Measurements from ENCODE around the gene TM9SF1.

The TM9SF1 gene

GRCh38 chr14:24150567-24150966, 44.7 kb downstream of the TM9SF1 start:
- DNase-seq (ENCODE audit: low read depth), result no peak

GRCh38 chr14:24150061-24150460, 45.2 kb downstream of the TM9SF1 start:
- DNase-seq (ENCODE audit: low read depth), result no peak

DNA sequence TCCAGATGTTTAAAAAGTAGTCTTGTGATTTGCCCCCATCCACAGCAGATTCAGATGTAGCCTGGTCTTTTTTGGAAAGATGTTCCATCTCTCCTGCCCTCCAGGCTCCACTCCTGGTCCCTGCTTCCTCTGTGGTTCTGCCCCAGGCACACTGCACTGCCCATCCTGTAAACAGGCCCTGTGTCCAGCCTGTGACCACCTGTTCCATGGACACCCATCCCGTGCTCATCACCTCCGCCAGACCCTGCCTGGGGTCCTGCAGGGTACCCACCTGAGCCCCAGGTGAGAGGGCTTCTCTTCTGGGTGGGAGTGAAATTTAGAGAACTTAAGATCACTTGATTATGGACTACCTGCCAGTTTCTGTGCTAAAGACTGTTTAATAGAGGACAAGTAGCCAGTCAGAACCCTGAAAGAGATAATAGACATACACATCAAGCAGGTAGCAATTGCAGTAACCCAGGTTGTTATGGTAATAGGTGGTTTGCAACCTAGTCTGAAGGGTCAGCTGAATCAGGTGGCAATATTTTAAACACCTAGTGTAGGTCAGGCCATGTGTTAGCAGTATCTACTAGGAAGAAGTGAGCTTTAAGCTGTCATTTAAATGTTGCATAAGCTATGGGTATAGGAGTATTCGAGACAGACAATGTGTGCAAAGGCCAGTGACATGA, 45.8 kb downstream of the TM9SF1 start:
- no peak for DNase-seq (ENCODE audit: low read depth)

- DNase-seq (ENCODE audit: low read depth), result no peak
Measured at GRCh38 chr14:24147761-24148428, 47.3 kb downstream of the TM9SF1 start.

DNA sequence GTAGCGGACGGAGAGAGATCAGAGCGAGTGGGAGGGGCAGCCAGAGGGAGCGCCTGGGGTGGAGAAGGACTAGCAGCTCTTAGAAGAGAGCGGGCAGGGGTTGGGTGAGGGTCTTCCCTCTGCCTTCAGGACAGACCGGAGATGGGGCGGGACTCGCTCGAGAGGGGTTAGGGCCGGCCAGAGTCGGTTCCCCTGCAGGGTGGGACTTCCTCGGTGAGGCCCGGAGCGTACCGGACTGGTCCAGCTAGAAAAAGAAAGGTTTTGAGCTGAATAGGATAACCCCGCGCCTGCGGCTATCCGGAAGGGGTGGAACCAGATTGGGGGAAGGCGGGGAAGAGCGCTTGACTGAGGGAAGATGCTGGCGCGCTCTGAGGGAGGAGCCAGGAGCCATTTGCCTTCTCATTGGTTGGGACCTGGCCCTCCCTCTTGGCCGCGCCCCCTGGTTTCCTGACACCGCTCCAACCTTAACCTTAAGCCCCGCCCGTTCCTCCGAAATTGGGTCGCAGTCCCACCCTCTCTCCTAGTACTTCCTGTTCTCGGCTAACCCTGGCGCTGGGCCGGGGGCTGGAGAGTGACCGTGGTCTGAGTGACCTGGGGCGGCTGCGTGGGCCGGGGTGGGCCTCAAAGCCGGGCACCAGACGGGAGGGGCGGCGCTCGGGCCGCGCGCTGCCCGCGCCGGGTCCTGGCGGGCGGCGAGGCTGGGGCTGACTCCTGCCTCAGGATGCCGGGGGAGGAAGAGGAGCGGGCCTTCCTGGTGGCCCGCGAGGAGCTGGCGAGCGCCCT, 48.1 kb downstream of the TM9SF1 start, which contains the start of gene RNF31:
Gene RNF31 (plus strand): TSS at position 521 of the 783 bp plus-strand sequence. CDS start 201 bp downstream, at position 722.
- peak; percentile 88 for DNase-seq (ENCODE audit: low read depth)

DNA sequence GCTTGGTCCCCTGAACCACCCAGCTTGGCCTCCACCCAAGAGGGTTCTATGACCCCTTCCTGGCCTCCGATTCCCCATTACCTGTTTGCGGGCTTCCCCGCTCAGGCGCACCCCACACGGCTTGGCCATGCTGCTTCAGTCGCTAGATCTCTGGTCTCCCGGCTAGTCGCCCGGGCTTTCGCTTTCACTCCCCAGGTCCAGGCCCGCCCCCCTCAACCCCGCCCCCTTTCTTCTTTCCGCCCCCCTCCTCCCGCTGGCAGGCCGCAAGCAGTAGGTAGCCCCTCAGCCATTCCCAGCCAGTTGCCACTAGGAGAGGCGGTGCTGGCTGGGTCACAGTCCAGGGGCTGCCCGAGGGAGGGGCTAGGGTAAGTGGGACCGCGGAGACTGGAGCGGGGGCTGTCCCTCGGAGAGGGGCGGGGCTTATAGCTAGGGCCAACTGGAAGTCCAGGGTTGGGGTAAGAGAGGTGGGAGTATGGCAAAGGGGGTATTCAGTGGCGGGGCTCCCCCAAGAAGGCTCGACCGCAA, 48.7 kb downstream of the TM9SF1 start, which contains the start of gene PSME2:
Gene PSME2 (minus strand): TSS at position 158 of the 525 bp plus-strand sequence. CDS start 29 bp downstream, at position 129.
- DNase-seq (ENCODE audit: low read depth), result peak; percentile 71

- no peak for DNase-seq (ENCODE audit: low read depth)
Measured at GRCh38 chr14:24145690-24146452, 49.4 kb downstream of the TM9SF1 start.

- no peak for DNase-seq (ENCODE audit: low read depth)
Measured at GRCh38 chr14:24145219-24145618, 50.0 kb downstream of the TM9SF1 start.

DNA sequence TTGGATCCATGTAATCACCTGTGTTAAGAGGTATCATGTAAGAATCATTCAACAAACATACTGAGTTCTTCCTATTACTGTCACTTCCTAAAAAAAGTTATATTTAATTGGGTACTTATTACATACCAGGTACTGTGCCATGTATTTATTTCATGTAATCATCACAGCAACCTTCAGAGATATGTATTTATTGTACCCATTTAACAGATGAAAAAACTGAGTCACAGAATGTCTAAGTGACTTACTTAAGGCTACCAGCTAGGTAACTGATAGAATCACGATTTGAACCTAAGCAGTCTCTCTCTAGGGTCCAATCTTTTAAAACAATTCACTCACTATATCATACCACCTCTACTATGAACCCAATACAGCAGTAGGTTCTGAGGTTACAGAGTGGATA, 50.8 kb downstream of the TM9SF1 start:
- no peak for DNase-seq (ENCODE audit: low read depth)

DNA sequence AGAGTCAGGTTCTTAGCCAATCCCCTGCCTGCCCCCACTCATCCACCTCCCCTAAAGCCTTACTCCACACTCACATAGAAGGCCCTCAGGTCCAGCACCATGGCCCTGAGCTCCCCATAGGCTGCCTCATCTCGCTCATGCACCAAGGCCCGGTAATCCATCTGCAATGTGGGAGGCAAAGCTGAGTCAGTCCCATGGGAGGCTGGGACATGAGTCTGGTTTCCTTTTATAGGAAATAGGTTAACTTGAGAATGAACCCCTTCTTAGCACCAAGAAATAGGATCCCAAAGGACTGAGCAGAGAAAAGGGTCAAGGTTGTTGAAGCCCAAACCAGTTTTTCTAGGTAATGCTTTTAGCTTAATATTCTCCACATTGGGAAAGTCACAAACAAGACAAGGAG, 51.7 kb downstream of the TM9SF1 start:
- no peak for DNase-seq (ENCODE audit: low read depth)

- DNase-seq (ENCODE audit: low read depth), result peak; percentile 84
Measured at GRCh38 chr14:24141097-24141880, 54.0 kb downstream of the TM9SF1 start, which contains the start of gene EMC9. Gene EMC9 (minus strand): TSS chr14:24141591. CDS start chr14:24141304, 287 bp downstream.

DNA sequence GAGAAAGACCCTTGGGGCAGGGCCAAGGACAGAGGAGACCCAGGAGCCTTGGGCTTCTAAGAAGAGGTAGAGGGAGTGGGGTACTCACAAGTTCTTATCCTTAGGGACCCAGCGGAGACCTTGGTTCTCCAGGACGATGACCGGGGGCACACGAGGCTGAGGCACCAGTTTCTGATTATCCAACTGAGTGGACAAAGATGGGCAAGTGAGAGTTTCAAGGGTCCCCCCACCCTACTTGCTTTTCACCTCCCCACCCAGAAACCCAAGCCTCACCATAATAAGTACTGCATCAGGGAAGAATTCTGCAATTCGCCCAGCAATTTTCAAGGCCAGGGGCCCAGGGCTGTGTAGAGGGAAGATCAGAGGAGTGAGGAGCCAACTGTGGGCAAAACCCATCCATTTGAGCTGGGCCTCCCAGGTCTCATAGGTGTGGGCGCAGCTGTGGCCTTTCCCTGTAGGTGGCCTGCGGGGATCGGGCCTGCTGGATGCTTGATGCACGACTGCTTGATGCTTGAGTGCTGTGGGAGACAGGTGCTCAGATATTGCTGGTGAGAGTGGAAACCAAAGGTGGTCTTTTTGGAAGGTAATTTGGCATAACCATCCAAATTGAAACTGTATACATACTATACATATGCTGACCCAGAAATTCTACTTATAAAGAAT, 55.8 kb downstream of the TM9SF1 start:
- no peak for DNase-seq (ENCODE audit: low read depth)

All from HS-5 (cell line).